OCI-LY1 (cell line): ENCODE data around the gene UQCC5.

Experiments
- H2AFZ ChIP-seq: fragments of 200-600 bp; sonication (generic), shearing (Covaris generic); 2 replicates; pipeline ENCODE4 v1.6.0; 2014; ENCODE audit warnings: antibody characterized with exemption, mild to moderate bottlenecking, low read length
- H3F3A ChIP-seq: fragments of 200-600 bp; sonication (generic), shearing (Covaris generic); 2 replicates; pipeline ENCODE4 v1.6.0; 2014; ENCODE audit warnings: mild to moderate bottlenecking, antibody characterized with exemption, low read length, moderate library complexity; ENCODE audit not compliant: insufficient read depth
- H3K27ac ChIP-seq: fragments of 200-600 bp; sonication (generic); 2 replicates; pipeline ENCODE4 v1.5.1; 2014; ENCODE audit warnings: low read length, mixed run types, mild to moderate bottlenecking, low read depth; ENCODE audit not compliant: poor library complexity, severe bottlenecking
- H3K27me3 ChIP-seq: fragments of 200-600 bp; sonication (generic); 2 replicates; pipeline ENCODE4 v1.6.0; 2014; ENCODE audit warnings: antibody characterized with exemption, mild to moderate bottlenecking, low read length, moderate library complexity; ENCODE audit not compliant: insufficient read depth
- H3K36me3 ChIP-seq: fragments of 200-600 bp; sonication (generic); 2 replicates; pipeline ENCODE4 v1.6.1; 2014; ENCODE audit warnings: mild to moderate bottlenecking, antibody characterized with exemption, low read length, moderate library complexity, mixed read lengths; ENCODE audit not compliant: insufficient read depth
- H3K4me1 ChIP-seq: fragments of 200-600 bp; sonication (generic); 2 replicates; pipeline ENCODE4 v1.5.1; 2014; ENCODE audit warnings: mild to moderate bottlenecking, low read length, moderate library complexity; ENCODE audit not compliant: insufficient read depth, severe bottlenecking
- H3K4me2 ChIP-seq: fragments of 200-600 bp; sonication (generic), shearing (Covaris generic); 2 replicates; pipeline ENCODE4 v1.6.1; 2014; ENCODE audit warnings: low read length
- H3K4me3 ChIP-seq: fragments of 200-600 bp; sonication (generic); 2 replicates; pipeline ENCODE4 v1.5.1; 2014; ENCODE audit warnings: low read length, low read depth, mild to moderate bottlenecking, mixed read lengths; ENCODE audit not compliant: poor library complexity, severe bottlenecking
- H3K79me2 ChIP-seq: fragments of 200-600 bp; shearing (Covaris generic); 2 replicates; pipeline ENCODE4 v1.6.1; 2016; ENCODE audit warnings: mixed run types, low read length, mixed read lengths; ENCODE audit not compliant: insufficient read depth
- H3K9ac ChIP-seq: fragments of 200-600 bp; sonication (generic), shearing (Covaris generic); 2 replicates; pipeline ENCODE4 v1.6.1; 2014; ENCODE audit warnings: mild to moderate bottlenecking, low read length, mixed read lengths
- H3K9me2 ChIP-seq: fragments of 200-600 bp; sonication (generic), shearing (Covaris generic); 2 replicates; pipeline ENCODE4 v1.6.1; 2014; ENCODE audit warnings: low read depth, mild to moderate bottlenecking, low read length, mixed read lengths
- H3K9me3 ChIP-seq: fragments of 200-600 bp; shearing (Covaris generic); 2 replicates; pipeline ENCODE4 v1.6.1; 2014; ENCODE audit warnings: low read length, mixed read lengths
- H4K20me1 ChIP-seq: fragments of 200-600 bp; sonication (generic), shearing (Covaris generic); 2 replicates; pipeline ENCODE4 v1.6.0; 2016; ENCODE audit warnings: mild to moderate bottlenecking, low read length; ENCODE audit not compliant: insufficient read depth
- EZH2 ChIP-seq: fragments of 200-600 bp; sonication (generic), shearing (Covaris generic); IDR thresholded peaks from 2 replicates; pipeline ENCODE4 v1.8.0; 2017; ENCODE audit warnings: borderline replicate concordance, mixed run types, mild to moderate bottlenecking, antibody characterized with exemption, low read length, moderate library complexity, mixed read lengths
- TF ChIP-seq, protein P1 (sequence below): fragments of 200-600 bp; sonication (generic), shearing (Covaris generic); IDR thresholded peaks from 2 replicates; pipeline ENCODE4 v1.5.1; 2017; ENCODE audit warnings: mild to moderate bottlenecking, antibody characterized with exemption, low read length, moderate library complexity, mixed read lengths

Gene UQCC5

DNA sequence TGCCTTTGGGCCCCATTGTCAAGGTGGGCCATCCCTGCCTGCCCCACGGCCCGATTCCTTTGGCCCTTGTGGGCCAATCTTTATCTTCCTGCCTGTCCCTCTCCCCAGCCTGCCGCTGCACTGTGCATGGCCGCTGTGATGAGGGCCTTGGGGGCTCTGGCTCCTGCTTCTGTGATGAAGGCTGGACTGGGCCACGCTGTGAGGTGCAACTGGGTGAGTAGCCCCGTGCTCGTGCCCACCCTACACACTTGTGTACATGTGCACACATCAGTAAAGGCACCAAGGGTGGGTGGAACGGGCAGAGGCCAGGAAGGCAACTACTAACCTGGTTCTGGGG lies 14.9 kb upstream of the UQCC5 start:
- Histone ChIP-seq H3F3A (no peaks in the 10 kb centered on the region), H3K4me2 (no peak overlapping the region), H3K79me2 (no peaks in the 10 kb centered on the region), H3K9me3 (no peaks in the 10 kb centered on the region), H3K27me3 (no peaks in the 10 kb centered on the region; the same call in 1 of the 2 replicates), H3K4me1 (no peaks in the 10 kb centered on the region), H3K36me3 (peaks cover 25% of the 10 kb centered on the region), H3K4me3 (no peak overlapping the region), H3K9me2 (no peaks in the 10 kb centered on the region), H2AFZ (no peak overlapping the region), H3K9ac (no peak overlapping the region), H3K27ac (no peak overlapping the region), H4K20me1 (no peaks in the 10 kb centered on the region)
- TF ChIP-seq, protein P1, sequence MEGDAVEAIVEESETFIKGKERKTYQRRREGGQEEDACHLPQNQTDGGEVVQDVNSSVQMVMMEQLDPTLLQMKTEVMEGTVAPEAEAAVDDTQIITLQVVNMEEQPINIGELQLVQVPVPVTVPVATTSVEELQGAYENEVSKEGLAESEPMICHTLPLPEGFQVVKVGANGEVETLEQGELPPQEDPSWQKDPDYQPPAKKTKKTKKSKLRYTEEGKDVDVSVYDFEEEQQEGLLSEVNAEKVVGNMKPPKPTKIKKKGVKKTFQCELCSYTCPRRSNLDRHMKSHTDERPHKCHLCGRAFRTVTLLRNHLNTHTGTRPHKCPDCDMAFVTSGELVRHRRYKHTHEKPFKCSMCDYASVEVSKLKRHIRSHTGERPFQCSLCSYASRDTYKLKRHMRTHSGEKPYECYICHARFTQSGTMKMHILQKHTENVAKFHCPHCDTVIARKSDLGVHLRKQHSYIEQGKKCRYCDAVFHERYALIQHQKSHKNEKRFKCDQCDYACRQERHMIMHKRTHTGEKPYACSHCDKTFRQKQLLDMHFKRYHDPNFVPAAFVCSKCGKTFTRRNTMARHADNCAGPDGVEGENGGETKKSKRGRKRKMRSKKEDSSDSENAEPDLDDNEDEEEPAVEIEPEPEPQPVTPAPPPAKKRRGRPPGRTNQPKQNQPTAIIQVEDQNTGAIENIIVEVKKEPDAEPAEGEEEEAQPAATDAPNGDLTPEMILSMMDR = no peak
- TF ChIP-seq EZH2 = no peak

DNA sequence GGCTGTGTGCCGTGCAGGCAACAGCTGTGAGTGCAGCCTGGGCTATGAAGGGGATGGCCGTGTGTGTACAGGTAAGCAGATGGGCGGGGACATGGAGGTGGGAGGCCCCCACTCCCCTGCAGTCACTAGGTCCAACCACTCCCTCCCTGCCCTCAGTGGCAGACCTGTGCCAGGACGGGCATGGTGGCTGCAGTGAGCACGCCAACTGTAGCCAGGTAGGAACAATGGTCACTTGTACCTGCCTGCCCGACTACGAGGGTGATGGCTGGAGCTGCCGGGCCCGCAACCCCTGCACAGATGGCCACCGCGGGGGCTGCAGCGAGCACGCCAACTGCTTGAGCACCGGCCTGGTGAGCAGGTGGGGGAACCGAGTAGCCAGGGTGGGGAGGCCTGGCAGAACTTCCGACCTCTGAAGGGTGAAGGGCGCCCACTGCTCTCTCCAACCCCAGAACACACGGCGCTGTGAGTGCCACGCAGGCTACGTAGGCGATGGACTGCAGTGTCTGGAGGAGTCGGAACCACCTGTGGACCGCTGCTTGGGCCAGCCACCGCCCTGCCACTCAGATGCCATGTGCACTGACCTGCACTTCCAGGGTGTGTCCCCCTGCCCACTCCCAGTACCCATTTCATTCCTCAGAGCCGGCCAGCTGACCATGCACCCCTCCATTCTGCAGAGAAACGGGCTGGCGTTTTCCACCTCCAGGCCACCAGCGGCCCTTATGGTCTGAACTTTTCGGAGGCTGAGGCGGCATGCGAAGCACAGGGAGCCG lies 14.3 kb upstream of the UQCC5 start:
- Histone ChIP-seq H3K27me3 (no peaks in the 10 kb centered on the region), H3K9ac (no peak overlapping the region), H4K20me1 (no peaks in the 10 kb centered on the region), H3K9me2 (no peaks in the 10 kb centered on the region), H2AFZ (no peak overlapping the region), H3K36me3 (peaks cover 29% of the 10 kb centered on the region), H3K4me2 (no peak overlapping the region), H3K4me3 (no peak overlapping the region), H3K79me2 (no peaks in the 10 kb centered on the region), H3F3A (no peaks in the 10 kb centered on the region), H3K9me3 (no peaks in the 10 kb centered on the region), H3K27ac (no peak overlapping the region), H3K4me1 (no peaks in the 10 kb centered on the region)
- TF ChIP-seq, protein P1 = no peak
- no peak for TF ChIP-seq EZH2

DNA sequence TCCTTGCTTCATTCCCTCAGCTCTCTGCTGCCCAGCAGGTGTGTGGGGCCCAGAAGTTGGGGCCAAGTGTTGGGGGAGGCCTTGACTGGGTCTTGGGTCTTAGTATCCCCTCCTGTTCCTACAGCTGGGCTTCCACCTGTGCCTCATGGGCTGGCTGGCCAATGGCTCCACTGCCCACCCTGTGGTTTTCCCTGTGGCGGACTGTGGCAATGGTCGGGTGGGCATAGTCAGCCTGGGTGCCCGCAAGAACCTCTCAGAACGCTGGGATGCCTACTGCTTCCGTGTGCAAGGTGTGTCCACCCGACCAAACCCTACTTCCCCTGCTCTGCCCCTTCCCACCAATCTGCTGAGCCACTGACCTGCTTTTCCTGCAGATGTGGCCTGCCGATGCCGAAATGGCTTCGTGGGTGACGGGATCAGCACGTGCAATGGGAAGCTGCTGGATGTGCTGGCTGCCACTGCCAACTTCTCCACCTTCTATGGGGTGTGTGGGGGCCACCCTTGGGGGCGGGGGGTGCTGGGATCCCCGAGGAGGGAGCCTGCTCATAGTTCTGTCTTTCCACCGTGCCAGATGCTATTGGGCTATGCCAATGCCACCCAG lies 13.7 kb upstream of the UQCC5 start:
- Histone ChIP-seq H3F3A (no peaks in the 10 kb centered on the region), H3K27ac (no peak overlapping the region), H3K9me2 (no peaks in the 10 kb centered on the region), H3K9ac (no peak overlapping the region), H3K4me2 (no peak overlapping the region), H3K27me3 (no peaks in the 10 kb centered on the region), H3K36me3 (peaks cover 36% of the 10 kb centered on the region), H3K4me3 (no peak overlapping the region), H4K20me1 (no peaks in the 10 kb centered on the region), H3K4me1 (no peaks in the 10 kb centered on the region), H3K79me2 (no peaks in the 10 kb centered on the region), H2AFZ (no peak overlapping the region), H3K9me3 (no peaks in the 10 kb centered on the region)
- TF ChIP-seq, protein P1 = no peak
- no peak for TF ChIP-seq EZH2
